ENCODE results near the gene COCH.

COCH gene

DNA sequence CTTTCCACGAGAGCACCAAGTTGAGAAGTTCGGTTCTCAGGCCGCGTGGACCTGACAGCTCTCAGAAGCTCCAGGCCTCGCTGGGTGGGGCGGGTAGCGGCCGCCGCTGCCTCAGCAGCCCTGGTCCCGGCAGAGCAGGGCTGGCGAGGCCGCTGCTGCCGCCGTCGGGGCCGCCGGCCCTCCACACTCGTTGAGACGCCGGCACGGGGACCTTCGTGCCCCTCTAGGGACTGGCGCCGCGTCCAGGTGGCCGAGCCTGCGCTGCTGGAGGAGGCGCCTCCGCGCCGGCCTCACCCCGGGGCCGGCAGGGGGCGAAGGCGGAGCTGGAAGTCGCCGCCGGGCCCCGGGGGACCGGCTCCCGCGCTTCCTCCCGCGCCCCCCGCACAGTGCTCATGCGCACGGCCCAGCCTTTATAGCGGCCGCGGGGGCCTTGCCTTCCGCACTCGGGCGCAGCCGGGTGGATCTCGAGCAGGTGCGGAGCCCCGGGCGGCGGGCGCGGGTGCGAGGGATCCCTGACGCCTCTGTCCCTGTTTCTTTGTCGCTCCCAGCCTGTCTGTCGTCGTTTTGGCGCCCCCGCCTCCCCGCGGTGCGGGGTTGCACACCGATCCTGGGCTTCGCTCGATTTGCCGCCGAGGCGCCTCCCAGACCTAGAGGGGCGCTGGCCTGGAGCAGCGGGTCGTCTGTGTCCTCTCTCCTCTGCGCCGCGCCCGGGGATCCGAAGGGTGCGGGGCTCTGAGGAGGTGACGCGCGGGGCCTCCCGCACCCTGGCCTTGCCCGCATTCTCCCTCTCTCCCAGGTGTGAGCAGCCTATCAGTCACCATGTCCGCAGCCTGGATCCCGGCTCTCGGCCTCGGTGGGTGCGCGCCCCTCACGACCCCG lies at the start of gene COCH:
TSS of gene COCH (plus strand) at position 440 of the 879 bp plus-strand sequence. CDS start at position 820, 380 bp downstream.
- peak; percentile 54 for DNase-seq (ENCODE audit: low read depth, low spot score)

DNA sequence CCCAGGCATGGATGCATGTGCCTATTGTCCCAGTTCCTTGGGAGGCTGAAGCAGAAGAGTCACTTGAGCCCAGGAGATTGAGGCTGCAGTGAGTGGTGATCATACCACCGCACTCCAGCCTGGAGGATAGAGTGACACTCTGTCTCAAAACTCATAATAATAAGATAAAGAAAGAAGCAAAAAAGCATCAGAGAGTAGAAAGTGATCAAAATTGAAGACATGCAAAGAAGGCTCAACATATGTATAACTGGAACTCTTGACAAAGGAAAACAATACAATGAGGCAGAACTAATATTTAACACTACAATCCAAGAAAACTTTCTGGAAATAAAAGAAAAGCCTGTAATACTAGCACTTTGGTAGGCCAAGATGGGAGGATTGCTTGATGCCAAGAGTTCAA lies 48.3 kb upstream of the COCH start:
- no peak for DNase-seq (ENCODE audit: low read depth, low spot score)

DNA sequence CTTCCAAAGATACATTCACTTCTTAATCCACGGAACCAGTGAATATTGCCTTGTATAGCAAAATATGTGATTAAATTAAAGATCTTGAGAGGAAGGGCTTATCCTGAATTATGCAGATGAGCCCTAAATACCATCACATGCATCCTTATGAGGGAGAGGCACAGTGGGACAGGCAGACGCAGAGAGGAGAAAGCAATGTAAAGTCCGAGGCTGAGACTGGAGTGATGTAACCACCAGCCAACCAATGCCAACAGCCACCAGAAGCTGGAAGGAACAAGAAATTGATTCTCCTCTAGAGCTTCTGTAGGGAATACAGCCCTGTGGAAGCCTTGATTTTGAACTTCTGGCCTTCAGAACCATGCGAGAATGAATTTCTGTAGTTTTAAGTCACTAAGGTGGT lies 44.5 kb upstream of the COCH start:
- DNase-seq (ENCODE audit: low read depth, low spot score), result no peak

DNA sequence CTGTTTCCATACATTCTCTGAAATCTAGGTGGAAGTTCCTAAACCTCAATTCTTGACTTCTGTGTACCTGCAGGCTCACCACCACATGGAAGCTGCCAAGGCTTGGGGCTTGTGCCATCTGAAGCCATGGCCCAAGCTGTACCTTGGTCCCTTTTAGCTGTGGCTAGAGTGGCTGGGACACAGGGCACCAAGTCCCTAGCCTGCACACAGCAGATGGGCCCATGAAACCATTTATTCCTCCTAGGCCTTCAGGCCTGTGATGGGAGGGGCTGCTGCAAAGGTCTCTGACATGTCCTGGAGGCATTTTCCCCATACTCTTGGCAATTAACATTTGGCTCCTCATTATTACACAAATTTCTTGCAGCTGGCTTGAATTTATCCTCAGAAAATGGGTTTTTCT lies 40.0 kb upstream of the COCH start:
- DNase-seq (ENCODE audit: low read depth, low spot score), result no peak

DNA sequence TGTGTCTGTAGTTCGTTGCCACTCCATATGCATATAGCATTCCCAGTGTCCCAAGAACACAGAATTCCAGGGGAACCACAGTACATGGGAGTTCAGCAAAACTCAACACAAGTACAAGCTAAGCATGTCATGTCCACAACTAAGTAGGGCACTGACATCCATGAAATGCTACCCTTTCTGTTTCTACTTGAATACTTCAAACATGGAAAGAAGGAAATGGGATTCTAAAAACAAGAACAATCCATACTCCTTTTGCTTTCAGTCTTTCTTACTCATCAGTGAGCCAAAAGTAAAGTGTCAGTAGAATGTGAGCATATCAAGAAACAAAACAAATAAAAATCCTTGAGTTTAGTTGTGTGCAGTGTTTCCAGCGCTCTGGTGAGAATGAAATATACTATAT lies 36.0 kb upstream of the COCH start:
- no peak for DNase-seq (ENCODE audit: low read depth, low spot score)

DNA sequence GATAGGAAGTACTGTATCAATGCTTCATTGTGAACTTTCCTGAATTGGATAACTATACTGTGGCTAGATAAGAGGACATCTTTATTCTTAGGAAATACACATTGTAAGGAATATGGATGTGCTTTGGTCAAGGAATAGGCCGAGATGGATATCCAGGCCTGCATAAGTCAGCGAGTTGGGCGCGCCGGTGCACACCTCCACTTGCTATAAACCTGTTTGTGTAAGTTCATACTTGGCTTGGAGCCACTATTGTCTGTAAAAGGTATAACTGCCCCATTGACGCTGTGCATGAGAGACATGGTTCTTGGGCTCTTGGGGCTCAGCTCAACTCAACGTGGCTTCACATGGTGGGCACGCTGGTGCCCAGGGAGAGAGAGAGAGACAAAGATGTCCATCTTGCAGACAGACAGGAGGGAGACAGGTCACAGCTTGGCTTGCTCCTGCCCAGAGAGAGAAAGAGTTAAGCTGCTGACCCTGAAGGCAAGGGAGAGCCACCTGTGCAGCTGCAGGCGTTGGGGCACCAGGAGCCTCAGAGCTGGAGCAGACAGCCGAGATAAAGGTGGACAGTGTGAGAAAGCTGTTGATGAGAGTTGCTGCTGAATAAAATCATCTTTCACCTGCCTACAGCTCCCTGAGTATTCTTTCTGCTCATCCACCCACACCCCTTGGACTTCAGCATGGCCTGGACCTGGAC lies 34.1 kb upstream of the COCH start:
- no peak for DNase-seq (ENCODE audit: low read depth, low spot score)

DNA sequence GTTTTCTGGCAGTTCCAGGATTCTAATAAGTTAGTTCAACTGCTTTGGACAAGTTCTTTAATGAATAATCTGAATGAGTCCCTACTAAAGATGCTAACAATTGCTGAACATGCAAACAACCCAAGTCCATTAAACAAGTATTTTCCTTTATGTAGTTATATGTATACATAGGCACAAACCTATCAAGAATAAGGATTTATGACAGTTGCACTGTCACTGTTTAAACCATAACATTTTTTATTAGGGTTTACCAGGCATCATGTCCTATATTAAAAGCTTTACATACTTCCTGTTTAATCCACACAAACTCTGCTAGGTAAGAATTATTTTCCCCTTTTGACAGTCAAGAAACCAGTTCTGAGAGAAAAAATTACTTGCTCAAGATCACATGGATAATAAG lies 31.9 kb upstream of the COCH start:
- no peak for DNase-seq (ENCODE audit: low read depth, low spot score)

DNA sequence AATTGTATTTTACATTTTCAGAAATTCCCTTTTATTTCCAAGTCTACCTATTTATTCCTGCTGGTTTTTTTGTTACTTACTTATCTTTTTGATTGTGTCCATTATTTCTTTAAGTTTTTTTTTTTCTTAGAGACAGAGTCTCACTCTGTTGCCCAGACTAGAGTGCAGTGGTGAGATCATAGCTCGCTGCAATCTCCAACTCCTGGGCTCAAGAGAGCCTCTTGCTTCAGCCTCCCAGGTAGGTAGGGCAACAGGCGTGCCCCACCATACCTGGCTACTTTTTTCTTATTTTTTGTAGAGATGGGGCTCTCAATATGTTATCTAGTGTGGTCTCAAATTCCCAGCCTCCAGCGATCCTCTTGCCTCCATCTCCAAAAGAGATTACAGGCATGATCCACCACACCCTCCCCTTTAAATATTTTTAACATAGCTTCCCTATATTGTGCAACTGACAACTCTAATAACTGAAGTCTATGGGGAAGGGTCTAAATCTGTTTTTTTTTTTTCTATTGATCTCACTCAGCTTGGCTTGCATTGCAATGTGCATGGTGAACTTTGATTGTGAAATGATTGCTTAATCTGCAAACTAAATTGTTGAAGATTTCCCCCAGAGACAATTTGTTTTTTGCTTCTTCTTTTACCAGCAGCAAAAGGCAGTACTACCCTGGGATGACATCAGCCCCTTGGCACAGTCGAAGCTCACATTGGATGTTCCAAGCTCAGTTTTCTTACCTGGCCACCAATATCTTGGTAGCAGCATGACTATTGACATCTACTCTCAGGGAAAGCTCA lies 25.7 kb upstream of the COCH start:
- DNase-seq (ENCODE audit: low read depth, low spot score), result no peak

DNA sequence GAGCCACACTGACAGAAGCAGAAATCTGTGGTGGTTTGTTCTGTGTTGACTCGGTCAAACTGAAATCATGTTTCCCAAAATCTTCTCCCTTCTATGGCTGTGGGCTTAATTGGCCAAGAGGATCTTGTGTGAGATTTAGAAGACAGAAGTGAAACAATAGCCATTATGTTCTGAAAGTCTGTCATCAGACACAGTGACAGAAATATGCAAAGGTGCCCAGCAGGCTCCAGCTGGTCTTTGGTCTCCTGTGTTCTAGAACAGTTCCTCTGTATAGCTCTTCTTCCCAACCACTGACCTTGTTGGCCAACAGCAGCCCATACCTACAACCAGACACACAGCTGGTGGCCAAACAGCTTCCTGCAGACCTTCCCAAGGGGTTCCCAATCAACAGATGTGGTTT lies 25.0 kb upstream of the COCH start:
- DNase-seq (ENCODE audit: low read depth, low spot score), result no peak

DNA sequence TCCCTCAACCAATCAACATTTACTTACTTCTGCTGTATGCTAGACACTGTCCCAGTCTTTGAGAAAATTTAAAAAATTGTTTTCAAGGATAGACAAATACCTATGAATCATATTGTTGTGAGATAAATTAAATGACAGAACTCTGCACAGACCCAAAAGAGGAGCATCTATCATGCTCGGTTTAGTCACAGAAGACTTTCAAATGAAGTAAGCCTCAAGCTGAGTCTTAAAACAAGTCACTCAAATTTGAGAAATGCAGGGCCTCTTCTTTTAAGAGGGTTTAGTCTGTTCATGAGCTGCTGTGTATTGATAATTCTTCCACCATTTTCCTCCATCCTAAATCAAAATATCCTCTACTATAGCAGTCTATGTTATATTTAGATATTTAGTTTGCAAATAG lies 24.4 kb upstream of the COCH start:
- no peak for DNase-seq (ENCODE audit: low read depth, low spot score)

DNA sequence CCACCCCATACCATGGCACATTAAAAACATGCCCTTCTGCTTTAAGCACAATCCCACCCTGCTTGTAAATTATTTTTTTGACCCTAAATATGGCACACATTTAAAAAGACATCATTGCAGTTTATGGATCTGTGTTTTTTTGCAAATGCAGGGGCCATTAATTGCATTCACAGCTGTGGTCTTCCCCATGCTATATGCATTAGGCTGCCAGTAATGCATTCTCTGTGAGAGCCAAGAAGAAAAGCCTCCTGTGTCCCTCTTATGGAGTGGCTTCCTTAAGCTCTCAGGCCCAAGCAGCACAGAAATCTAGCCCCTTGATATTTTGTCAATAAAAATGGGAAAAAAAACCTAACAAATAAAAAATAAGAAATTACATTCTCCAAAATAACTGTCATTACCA lies 20.4 kb upstream of the COCH start:
- no peak for DNase-seq (ENCODE audit: low read depth, low spot score)

DNA sequence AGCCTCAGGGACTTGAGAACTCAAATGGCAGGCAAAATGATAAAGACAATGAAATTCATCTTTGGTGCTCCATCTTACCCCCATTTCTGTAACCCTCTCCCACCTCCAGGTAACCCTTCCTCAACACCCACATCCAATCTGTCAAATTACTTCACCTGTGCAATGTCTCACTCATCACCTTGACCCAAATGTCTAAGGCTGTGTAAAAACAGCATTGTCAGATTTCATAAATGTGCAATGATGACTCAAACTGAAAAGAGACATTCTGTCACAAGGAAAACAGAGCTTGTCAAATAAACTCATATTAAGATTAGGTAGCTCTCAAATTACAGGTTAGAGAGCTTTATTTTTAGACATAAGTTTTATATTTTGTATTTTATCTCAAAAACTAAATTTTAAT lies 19.9 kb upstream of the COCH start:
- no peak for DNase-seq (ENCODE audit: low read depth, low spot score)

DNA sequence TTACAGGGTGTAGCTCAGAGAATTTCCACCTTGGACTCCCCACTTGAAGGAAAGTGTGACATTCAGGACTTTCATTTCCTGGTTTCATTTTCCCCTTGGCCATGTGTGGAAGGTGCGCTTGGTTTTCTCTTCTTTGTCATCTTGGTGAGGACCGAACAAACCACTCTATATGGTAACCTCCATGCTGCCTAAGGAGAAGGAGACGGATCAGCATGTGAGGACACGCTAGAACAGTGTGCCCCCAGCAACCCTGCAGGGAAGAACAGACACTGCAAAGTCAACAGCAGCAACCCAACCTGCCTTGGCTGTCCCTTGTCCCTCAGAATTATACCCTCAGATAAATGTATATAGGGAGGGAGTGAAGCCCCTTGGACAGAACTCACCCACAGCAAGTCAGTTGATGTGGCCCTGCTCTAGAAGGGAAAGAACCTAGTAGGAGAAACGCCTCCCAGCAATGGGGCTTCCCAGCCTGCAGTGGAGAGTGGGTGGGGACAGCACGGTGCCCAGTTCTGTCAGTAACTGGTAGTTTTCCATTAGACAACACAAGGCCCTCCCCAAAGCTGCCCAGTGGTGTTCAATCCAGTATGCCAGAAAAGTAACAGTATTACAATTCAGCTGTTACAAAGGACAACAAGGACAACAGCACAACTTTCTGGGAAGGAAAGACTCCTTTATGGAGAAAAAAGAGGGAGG lies 18.9 kb upstream of the COCH start:
- no peak for DNase-seq (ENCODE audit: low read depth, low spot score)

DNA sequence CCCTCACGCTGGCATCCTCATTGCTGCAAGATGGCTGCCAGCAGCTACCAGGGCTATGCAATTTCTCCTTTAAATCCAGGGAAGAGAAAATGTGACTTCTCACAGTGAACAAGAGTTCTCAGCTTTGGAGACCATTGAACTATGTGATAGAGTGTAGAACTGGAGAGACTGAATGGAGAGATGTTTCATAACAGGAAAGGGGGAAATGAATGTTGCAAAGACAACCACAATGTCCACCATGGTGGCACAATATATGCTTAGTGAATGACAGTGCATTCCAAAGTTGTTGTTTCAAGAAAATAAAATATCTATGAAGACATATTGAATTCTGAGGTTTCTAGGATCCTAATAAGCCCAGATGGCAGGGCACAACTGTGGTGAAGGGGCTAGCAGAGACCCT lies 13.2 kb upstream of the COCH start:
- no peak for DNase-seq (ENCODE audit: low read depth, low spot score)

DNA sequence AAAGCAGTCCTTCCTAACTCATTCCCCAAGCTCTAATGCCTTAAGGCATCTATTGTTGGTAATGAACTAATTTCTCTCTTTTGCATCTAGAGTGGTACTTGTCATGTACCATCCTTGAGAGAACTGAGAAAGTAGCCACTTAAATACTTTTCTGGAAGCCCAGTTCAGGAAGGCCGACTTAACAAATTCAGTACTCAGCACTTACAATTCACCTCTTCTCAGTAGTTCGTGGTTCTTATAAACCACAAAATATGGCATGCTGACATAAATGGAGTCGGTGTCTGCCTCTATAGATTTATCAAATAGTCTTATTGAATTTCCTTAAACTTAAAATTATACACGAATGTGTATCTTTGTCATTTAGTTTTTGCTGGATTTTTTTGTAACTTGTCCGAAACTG lies 9.4 kb upstream of the COCH start:
- no peak for DNase-seq (ENCODE audit: low read depth, low spot score)

DNA sequence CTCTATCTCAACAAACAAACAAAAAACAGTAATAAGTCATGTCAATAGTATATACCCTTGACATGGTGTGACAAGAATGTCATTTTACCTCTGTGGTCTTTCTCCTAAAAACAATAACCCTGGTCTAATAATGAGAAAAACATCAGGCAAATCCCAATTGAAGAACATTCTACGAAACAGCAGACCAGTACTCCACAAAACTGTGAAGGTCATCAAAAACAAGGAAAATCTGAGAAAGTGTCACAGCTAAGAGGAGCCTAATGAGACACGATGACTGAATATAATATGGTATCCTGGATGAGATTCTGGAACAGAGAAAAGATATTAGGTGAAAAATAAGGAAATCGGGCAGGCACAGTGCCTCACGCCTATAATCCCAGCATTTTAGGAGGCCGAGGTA lies 5.6 kb upstream of the COCH start:
- no peak for DNase-seq (ENCODE audit: low read depth, low spot score)

DNA sequence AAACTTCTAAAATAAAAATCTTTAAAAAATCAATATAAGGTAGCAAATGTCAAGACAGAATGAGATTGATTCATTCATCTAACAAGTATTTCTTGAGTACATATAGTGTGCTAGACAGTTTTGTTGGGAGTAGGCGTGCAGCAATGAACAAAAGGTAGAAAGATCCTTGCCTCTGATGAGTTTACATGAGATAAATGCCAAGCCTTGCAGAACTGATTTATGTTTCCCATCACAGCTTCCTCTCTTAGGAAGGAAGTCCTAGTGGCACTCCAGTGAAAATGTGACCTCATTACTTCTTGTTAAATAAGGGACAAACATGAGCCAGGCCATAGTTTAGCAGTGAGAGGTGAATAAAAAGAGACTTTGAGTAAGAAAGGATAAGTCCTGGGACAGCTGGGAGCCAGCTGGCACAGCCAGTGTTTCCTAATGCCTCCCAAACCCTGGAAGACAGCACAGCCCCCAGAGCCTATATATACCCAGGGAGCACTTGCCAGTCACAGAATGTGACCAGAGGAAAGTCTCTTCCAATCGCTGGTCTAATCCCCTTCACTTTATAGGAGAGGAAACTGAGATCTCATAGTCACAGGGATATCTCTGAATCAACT lies 4.7 kb upstream of the COCH start:
- no peak for DNase-seq (ENCODE audit: low read depth, low spot score)

DNA sequence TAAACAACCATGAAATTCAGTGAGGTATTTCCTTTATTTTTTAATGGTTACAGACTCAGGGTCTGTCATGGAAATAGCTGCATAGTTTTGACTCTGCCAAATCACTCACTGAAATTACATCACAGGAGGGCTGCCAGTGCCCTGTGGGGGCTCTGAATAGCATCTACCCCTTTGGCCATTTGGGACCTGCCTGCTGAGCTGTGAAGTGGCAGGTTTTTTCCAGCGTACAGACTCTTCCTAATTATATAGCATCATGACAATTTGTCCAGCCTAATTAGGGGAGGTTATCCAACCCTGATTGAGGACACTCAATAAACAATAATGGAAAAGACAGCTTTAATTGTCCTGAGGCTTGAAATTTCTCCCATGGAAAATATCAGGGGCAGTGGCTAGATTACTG lies 1.8 kb upstream of the COCH start:
- no peak for DNase-seq (ENCODE audit: low read depth, low spot score)

DNA sequence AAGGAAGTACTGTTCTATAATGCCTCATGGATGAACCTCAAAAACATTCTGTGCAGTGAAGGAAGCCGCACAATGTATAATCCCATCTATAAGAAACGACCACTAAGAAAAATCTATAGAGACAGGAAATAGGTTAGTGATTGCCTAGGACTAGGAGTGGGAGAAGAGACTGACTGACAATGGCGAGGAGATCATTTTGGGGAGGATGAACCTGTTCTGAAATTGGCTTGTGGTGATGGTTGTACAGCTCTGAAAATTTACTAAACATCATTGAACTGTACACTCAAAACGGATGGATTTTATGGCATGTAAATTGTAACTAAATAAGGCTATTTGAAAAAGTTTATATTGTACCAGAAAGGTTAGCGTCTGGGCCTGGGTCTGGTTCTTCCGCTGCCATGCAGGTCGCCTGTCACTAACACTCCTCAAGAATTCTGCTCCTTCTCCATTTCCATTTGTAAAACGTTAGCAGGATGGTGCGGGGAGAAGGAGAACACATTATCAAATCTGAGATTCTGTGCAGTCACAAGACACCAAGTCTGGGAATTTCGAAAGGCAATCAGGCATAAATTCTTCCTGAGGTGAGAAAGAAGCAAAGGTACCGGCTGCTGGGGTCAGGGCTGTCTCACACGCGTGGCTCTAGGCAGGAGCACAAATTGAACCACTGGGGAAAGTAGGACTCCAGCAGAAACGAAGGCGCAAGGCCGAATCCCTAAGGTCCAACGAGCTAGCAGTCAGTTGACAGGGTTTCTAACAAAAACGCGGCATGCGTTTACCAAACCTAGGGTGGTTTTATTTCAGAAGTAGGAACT lies 845 bp upstream of the COCH start:
- DNase-seq (ENCODE audit: low read depth, low spot score), result no peak

DNA sequence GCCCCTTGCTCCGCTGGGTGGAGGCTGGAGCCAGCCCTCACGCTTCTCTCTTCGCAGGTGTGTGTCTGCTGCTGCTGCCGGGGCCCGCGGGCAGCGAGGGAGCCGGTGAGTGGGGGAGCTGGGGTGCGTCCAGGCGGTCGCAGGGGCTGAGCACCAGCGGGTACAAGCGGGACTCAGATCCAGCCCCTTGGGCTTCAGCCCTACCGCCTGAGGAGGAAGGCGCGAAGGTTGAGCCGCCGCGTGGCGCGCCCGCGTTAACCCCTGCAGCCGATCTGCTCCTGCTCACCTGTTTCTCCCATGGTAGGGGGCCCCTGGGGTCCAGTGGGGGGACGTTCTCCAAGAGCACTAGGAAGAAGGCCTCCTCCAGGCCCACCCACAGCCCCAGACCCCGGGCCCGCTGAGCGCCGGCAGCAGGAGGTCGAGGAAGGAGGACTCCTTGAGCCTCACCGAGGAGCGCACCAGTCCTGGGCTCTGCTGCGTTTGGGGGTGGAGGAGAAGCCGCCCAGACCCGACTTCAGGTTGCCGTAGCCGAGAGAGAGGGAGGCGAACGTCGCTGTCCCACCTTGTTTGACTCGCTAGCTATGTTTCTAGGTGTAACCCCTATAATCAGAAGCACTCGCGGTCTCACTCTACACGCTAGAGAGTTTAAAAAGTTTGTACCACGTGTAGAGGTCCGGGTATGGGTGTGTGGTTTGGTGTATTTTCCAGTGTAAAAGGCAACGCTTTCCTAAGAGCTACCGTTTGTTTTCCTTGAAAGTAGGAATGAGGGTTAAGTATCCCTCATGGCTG lies 834 bp downstream of the COCH start:
- peak; percentile 22 for DNase-seq (ENCODE audit: low read depth, low spot score)

Measured in astrocyte of the hippocampus (primary cell).